CD4-positive, alpha-beta memory T cell (primary cell): ENCODE results near the gene INTU. TPM values are rescaled to one million over a fixed set of nuclear protein-coding genes. Genes with fewer than 3 reads are reported as not detected.
"Not testable (repeated sequence)": the region's sequence is repeated elsewhere in the genome, so short reads cannot be mapped to it uniquely, and the experiment has no call there.

ENCODE experiments used
- CTCF ChIA-PET: fragments of 350-600 bp; sonication (Branson Sonifier 250); formaldehyde crosslinking; loops from one replicate; lab custom pipeline; 2021; ENCODE audit warnings: inconsistent platforms; ENCODE audit not compliant: partially characterized antibody; lab: Charles Lee
- POLR2A ChIA-PET: fragments of 350-600 bp; sonication (Branson Sonifier 250); formaldehyde crosslinking; loops from one replicate; lab custom pipeline; 2021; ENCODE audit not compliant: partially characterized antibody; lab: Charles Lee
- DNase-seq, 5 donors: peaks; one replicate each; pipeline versions ENCODE4 v3.0.0 to v3.0.0-alpha.2; 2020 to 2022; ENCODE audit warnings: mixed read lengths in 1 of 5
- H3K27ac ChIP-seq: one replicate; pipeline ENCODE4 v1.7.0; 2013; ENCODE audit warnings: low read depth, low read length
- H3K27me3 ChIP-seq: 2 replicates; pipeline ENCODE4 v1.7.0; 2013; ENCODE audit warnings: mild to moderate bottlenecking, low read length, moderate library complexity; ENCODE audit not compliant: insufficient read depth
- H3K36me3 ChIP-seq: 2 replicates; pipeline ENCODE4 v1.7.0; 2013; ENCODE audit warnings: mild to moderate bottlenecking, low read length, moderate library complexity; ENCODE audit not compliant: insufficient read depth
- H3K4me1 ChIP-seq: 2 replicates; pipeline ENCODE4 v1.7.0; 2013; ENCODE audit warnings: mild to moderate bottlenecking, low read length, moderate library complexity; ENCODE audit not compliant: insufficient read depth
- H3K4me3 ChIP-seq, 2 donors: one replicate each; pipeline ENCODE4 v1.7.0; 2013; ENCODE audit warnings: low read length in 2 of 2, mild to moderate bottlenecking in 1 of 2
- H3K9me3 ChIP-seq, 2 donors: one replicate each; pipeline ENCODE4 v1.7.0; 2013; ENCODE audit warnings: low read length in 2 of 2, control low read depth in 1 of 2; ENCODE audit not compliant: control insufficient read depth in 1 of 2
- H3K27ac Mint-ChIP-seq, 7 donors: one replicate each; pipeline ENCODE4 v1.8.0; 2020 to 2021; ENCODE audit warnings: mixed read lengths in 7 of 7, mild to moderate bottlenecking in 6 of 7, inconsistent platforms in 3 of 7, moderate library complexity in 3 of 7
- H3K27me3 Mint-ChIP-seq, 2 donors: one replicate each; pipeline ENCODE4 v1.8.0; 2020 to 2021; ENCODE audit warnings: mixed read lengths in 2 of 2
- H3K36me3 Mint-ChIP-seq, 2 donors: one replicate each; pipeline ENCODE4 v1.8.0; 2020 to 2021; ENCODE audit warnings: mixed read lengths in 2 of 2, inconsistent platforms in 1 of 2, mild to moderate bottlenecking in 1 of 2
- H3K4me1 Mint-ChIP-seq, 4 donors: one replicate each; pipeline ENCODE4 v1.8.0; 2020 to 2021; ENCODE audit warnings: mixed read lengths in 4 of 4, mild to moderate bottlenecking in 1 of 4
- H3K4me3 Mint-ChIP-seq, 8 donors: one replicate each; pipeline ENCODE4 v1.8.0; 2020 to 2021; ENCODE audit warnings: mixed read lengths in 8 of 8, mild to moderate bottlenecking in 7 of 8, moderate library complexity in 6 of 8, inconsistent platforms in 3 of 8
- H3K9me3 Mint-ChIP-seq, 8 donors: one replicate each; pipeline ENCODE4 v1.8.0; 2020 to 2021; ENCODE audit warnings: mixed read lengths in 8 of 8, mild to moderate bottlenecking in 5 of 8, inconsistent platforms in 3 of 8, moderate library complexity in 1 of 8
- intact Hi-C: fragments of 100-400 bp; cut with micrococcal nuclease; formaldehyde crosslinking; loops from one replicate; pipeline ENCODE4 v1.15.1; 2023
- polyA plus RNA-seq, 2 donors: library from polyadenylated mRNA; unstranded; fragments of 300-500 nt; fragmentation: Illumina TruSeq; gene quantifications; one replicate each; pipeline ENCODE4 v1.2.3, GENCODE V29; 2021
- total RNA-seq, 2 experiments: library from RNA; stranded (reverse); gene quantifications; one replicate each; pipeline ENCODE4 v1.2.3, GENCODE V29; 2021

Gene INTU
- total and polyA plus RNA-seq, 4 experiments from 2014 or later, result 0.37 TPM; not detected in 3

DNA sequence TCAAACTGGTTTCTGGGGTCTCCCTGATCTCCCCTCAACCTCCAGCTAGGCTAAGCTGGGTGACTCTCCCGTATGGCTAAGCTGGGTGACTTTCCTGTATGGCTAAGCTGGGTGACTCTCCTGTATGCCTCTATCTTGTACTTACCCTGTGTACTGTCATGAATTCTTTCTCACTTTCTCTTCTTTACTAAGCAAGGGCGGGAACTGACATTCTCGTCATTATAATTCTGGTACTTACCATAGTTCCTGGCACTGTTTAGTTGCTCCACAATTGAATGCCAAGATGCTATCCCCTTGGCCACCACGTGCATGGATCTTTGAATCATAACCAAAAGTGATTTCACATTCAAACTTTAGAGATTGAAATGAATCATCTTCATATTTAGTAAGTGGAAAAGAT lies 8.8 kb downstream of the INTU start:
- H3K27me3 Mint-ChIP-seq, result peaks cover 3 to 6% of the 10 kb centered on the region in 2 donors
- no peak overlapping the region for H3K27ac Mint-ChIP-seq
- no peak overlapping the region for H3K4me3 ChIP-seq
- no peaks in the 10 kb centered on the region for H3K27me3 ChIP-seq
- ChIA-PET POLR2A (no interaction called here), CTCF (no interaction called here)
- H3K4me1 ChIP-seq, result no peaks in the 10 kb centered on the region
- H3K36me3 Mint-ChIP-seq, result no peaks in the 10 kb centered on the region
- no peak for DNase-seq
- H3K4me1 Mint-ChIP-seq, result no peaks in the 10 kb centered on the region
- peaks cover 0 to 5% (median 0%) of the 10 kb centered on the region in 8 donors for H3K9me3 Mint-ChIP-seq
- H3K27ac ChIP-seq, result no peak overlapping the region
- no peaks in the 10 kb centered on the region for H3K9me3 ChIP-seq
- H3K36me3 ChIP-seq, result no peaks in the 10 kb centered on the region
- H3K4me3 Mint-ChIP-seq, result no peak overlapping the region
- intact Hi-C loops, result no loop called here

DNA sequence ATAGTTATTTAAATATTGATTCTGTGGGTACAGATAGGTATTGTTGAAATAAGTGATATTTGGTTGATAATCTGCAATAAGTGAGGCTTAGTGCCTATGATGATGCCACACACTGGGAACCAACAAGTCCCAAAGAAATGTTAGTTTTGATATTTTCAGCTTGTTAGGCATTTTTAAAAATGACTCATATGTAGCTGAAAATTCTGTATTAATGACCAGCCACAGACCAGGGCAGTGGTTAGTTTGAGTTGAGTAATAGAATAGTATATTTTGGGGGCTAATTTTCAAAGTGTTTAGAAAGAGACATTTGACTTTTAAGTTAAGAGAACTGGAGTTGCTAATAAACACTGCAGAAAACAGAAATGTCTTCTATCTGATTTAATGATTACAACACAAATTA lies 9.4 kb downstream of the INTU start:
- H3K36me3 ChIP-seq, result no peaks in the 10 kb centered on the region
- no peak for DNase-seq
- H3K27me3 ChIP-seq, result no peaks in the 10 kb centered on the region
- POLR2A ChIA-PET, result no interaction called here
- no peaks in the 10 kb centered on the region for H3K36me3 Mint-ChIP-seq
- intact Hi-C loops, result no loop called here
- no peak overlapping the region for H3K27ac ChIP-seq
- no peaks in the 10 kb centered on the region for H3K4me1 Mint-ChIP-seq
- CTCF ChIA-PET, result no interaction called here
- peaks cover 2 to 3% of the 10 kb centered on the region in 2 donors for H3K27me3 Mint-ChIP-seq
- no peak overlapping the region for H3K4me3 Mint-ChIP-seq
- no peaks in the 10 kb centered on the region for H3K9me3 ChIP-seq
- H3K4me3 ChIP-seq, result no peak overlapping the region
- H3K27ac Mint-ChIP-seq, result no peak overlapping the region
- H3K4me1 ChIP-seq, result no peaks in the 10 kb centered on the region
- H3K9me3 Mint-ChIP-seq, result peaks cover 0 to 2% (median 0%) of the 10 kb centered on the region in 8 donors

DNA sequence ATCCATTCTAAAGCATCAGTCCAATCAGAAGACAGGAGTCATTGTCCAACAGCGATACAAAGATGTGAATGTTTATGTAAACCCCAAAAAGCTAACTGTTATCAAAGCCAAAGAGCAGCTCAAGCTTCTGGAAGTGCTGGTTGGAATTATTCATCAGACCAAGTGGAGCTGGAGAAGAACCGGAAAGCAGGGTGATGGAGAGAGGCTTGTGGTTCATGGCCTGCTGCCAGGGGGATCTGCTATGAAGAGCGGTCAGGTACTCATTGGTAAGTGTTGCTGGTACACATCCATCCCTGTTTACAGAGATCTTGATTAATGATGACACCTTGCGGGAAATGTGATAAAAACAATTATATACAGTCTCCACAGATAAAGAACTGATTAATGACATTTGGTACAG lies 11.0 kb downstream of the INTU start:
- Mint-ChIP-seq H3K9me3 (peaks cover 0 to 2% (median 0%) of the 10 kb centered on the region in 8 donors), H3K4me3 (no peak overlapping the region), H3K36me3 (no peaks in the 10 kb centered on the region), H3K27ac (no peak overlapping the region), H3K27me3 (peaks cover 2 to 3% of the 10 kb centered on the region in 2 donors), H3K4me1 (no peaks in the 10 kb centered on the region)
- CTCF ChIA-PET, result no interaction called here
- no peak overlapping the region for H3K27ac ChIP-seq
- no peaks in the 10 kb centered on the region for H3K36me3 ChIP-seq
- no peak for DNase-seq
- no peaks in the 10 kb centered on the region for H3K4me1 ChIP-seq
- intact Hi-C loops, result no loop called here
- H3K27me3 ChIP-seq, result no peaks in the 10 kb centered on the region
- H3K9me3 ChIP-seq, result no peaks in the 10 kb centered on the region
- POLR2A ChIA-PET, result no interaction called here
- no peak overlapping the region for H3K4me3 ChIP-seq

DNA sequence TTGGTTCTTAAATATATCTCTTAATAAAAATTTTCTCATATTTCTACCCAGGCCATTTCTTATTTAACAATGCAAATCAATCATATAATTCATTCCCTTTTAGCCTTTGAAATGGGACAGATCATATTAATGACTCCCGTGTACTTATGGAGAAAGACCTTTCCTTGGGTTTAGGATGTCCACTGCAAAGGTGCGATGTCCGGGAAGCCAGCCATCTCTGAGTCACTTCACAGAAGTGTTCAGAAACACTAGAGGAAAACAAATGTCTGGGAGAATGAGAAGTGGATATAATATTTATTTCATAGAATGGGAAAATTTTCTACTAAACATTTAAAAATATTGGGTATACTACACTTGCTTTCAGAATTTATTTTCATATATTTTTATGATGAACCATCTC lies 15.3 kb downstream of the INTU start:
- Histone ChIP-seq H3K9me3 (no peaks in the 10 kb centered on the region), H3K4me3 (no peak overlapping the region), H3K4me1 (no peaks in the 10 kb centered on the region), H3K27me3 (no peaks in the 10 kb centered on the region), H3K36me3 (no peaks in the 10 kb centered on the region), H3K27ac (no peak overlapping the region)
- ChIA-PET CTCF (no interaction called here), POLR2A (no interaction called here)
- no peak for DNase-seq
- Mint-ChIP-seq H3K36me3 (no peaks in the 10 kb centered on the region), H3K4me1 (no peaks in the 10 kb centered on the region), H3K9me3 (peaks cover 0 to 2% (median 0%) of the 10 kb centered on the region in 8 donors), H3K27me3 (peaks cover 2% of the 10 kb centered on the region in 2 donors), H3K27ac (no peak overlapping the region), H3K4me3 (no peak overlapping the region)
- intact Hi-C loops, result no loop called here

DNA sequence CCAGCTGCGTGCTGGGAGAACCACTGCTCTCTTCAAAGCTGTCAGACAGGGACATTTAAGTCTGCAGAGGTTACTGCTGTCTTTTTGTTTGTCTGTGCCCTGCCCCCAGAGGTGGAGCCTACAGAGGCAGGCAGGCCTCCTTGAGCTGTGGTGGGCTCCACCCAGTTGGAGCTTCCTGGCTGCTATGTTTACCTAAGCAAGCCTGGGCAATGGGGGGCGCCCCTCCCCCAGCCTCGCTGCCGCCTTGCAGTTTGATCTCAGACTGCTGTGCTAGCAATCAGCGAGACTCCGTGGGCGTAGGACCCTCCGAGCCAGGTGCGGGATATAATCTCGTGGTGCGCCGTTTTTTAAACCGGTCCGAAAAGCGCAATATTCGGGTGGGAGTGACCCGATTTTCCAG lies 22.8 kb downstream of the INTU start:
- DNase-seq, CTCF ChIA-PET, POLR2A ChIA-PET: not testable (repeated sequence)

DNA sequence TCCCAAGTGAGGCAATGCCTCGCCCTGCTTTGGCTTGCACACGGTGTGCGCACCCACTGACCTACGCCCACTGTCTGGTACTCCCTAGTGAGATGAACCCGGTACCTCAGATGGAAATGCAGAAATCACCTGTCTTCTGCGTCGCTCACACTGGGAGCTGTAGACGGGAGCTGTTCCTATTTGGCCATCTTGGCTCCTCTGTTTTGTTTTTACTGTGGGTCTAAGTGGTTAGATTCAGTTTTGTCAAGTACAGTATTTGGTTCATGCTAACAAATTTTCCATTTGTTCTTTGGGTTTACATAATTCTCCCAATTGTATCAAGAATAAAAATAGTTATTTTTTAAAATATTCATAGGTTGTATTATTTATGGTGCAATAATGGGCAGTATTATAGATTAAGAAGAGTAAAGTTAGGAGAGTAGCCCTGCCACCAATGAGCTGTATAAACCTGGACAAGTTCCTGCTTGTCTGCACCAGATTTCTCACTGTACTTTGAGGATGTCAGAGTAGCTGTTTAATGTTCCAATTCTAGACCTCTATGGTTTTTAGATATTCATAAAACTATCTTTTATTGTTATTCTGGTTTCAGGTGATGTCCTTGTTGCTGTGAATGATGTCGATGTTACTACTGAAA lies 23.4 kb downstream of the INTU start:
- H3K4me1 Mint-ChIP-seq, result no peaks in the 10 kb centered on the region
- Histone ChIP-seq H3K4me3 (no peak overlapping the region), H3K36me3 (no peaks in the 10 kb centered on the region), H3K9me3 (no peaks in the 10 kb centered on the region), H3K27ac (no peak overlapping the region), H3K4me1 (no peaks in the 10 kb centered on the region), H3K27me3 (no peaks in the 10 kb centered on the region)
- POLR2A ChIA-PET, result no interaction called here
- peaks cover 0 to 4% (median 0%) of the 10 kb centered on the region in 8 donors for H3K9me3 Mint-ChIP-seq
- no peak for DNase-seq
- intact Hi-C loops, result no loop called here
- H3K27ac Mint-ChIP-seq, result no peak overlapping the region
- no peaks in the 10 kb centered on the region for H3K36me3 Mint-ChIP-seq
- H3K27me3 Mint-ChIP-seq, result peaks cover 0 to 2% of the 10 kb centered on the region in 2 donors
- CTCF ChIA-PET, result no interaction called here
- H3K4me3 Mint-ChIP-seq, result peak overlapping the region in 1 of 8 donors; percentile 68

More for the DNA sequence above, 22.8 kb downstream of the INTU start:
- H3K4me1 ChIP-seq, H3K36me3 ChIP-seq, H3K36me3 Mint-ChIP-seq, H3K4me1 Mint-ChIP-seq, H3K27ac ChIP-seq, H3K27me3 ChIP-seq, H3K27ac Mint-ChIP-seq, intact Hi-C loops, H3K4me3 ChIP-seq, H3K27me3 Mint-ChIP-seq, H3K9me3 ChIP-seq, H3K9me3 Mint-ChIP-seq, H3K4me3 Mint-ChIP-seq: not testable (repeated sequence)

DNA sequence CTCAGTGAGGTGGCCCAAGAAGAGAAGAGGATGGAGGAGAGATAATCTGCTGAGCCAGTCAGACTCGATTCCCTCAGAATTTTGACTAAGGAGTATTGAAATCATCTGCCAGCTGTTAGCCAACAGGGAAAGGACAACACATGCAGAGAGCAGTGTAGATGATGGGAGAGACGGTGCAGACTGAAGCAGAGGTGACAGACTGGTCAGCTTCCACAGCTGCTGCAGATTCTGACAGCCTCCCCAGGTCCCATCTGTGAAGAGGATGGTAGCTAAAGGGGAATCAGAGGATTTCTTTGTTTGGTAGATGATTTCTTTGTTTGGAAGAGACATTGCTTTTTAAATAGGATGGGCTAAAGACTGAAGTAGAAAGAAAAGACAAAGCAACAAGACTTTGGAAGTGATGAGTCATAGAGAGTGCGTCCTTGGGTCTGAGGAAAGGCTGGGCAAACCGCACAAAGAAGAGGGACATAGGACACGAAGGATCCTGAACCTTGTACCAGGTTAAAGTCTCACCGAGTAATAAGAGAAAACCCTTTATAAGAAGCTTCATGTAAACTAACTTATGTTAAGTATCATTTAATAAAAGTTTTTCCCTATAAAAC lies 27.6 kb downstream of the INTU start:
- DNase-seq, result no peak
- H3K27ac Mint-ChIP-seq, result no peak overlapping the region
- peaks cover 0 to 4% (median 0%) of the 10 kb centered on the region in 8 donors for H3K9me3 Mint-ChIP-seq
- intact Hi-C loops, result no loop called here
- no peak overlapping the region for H3K27ac ChIP-seq
- H3K27me3 Mint-ChIP-seq, result peaks cover 0 to 2% of the 10 kb centered on the region in 2 donors
- no peaks in the 10 kb centered on the region for H3K36me3 ChIP-seq
- H3K4me1 Mint-ChIP-seq, result no peaks in the 10 kb centered on the region
- H3K9me3 ChIP-seq, result no peaks in the 10 kb centered on the region
- no peaks in the 10 kb centered on the region for H3K36me3 Mint-ChIP-seq
- H3K4me3 Mint-ChIP-seq, result no peak overlapping the region
- no peaks in the 10 kb centered on the region for H3K27me3 ChIP-seq
- ChIA-PET CTCF (no interaction called here), POLR2A (no interaction called here)
- H3K4me3 ChIP-seq, result no peak overlapping the region
- no peaks in the 10 kb centered on the region for H3K4me1 ChIP-seq
